ENCODE data around the gene SPEN. TPM values are rescaled to one million over a fixed set of nuclear protein-coding genes. Genes with fewer than 3 reads are reported as not detected.

The SPEN gene
- total and polyA plus RNA-seq, 2 of the 13 experiments (the other 11 are each of a cell fraction or from before 2014, with no cell fraction given) = 4.8 to 14.0 TPM

- TF ChIP-seq ZFP82 (CRISPR knock-in tag; IDR thresholded peaks at IDR 0.05; ENCODE audit: borderline replicate concordance) (0 out of 2 replicates have a peak, but pooled peaks have one; percentile 25), NFE2L1 (CRISPR knock-in tag; IDR thresholded peaks at IDR 0.05; ENCODE audit: borderline replicate concordance) (no peak), ZSCAN25 (CRISPR knock-in tag; IDR thresholded peaks at IDR 0.05) (no peak), ZNF740 (CRISPR knock-in tag; IDR thresholded peaks at IDR 0.05) (peak; percentile 72), CBX2 (IDR thresholded peaks at IDR 0.05; ENCODE audit: low read depth, low read length) (no peak), CBX2 (CRISPR knock-in tag; IDR thresholded peaks at IDR 0.05; ENCODE audit: low read depth) (no peak), ZNF24 (IDR thresholded peaks at IDR 0.05) (no peak), ZNF550 (CRISPR knock-in tag; IDR thresholded peaks at IDR 0.05; ENCODE audit: borderline replicate concordance) (no peak), ZNF333 (CRISPR knock-in tag; IDR thresholded peaks at IDR 0.05; ENCODE audit: borderline replicate concordance) (peak; percentile 61; the same call in 1 of the 2 replicates), PHF21A (CRISPR knock-in tag; IDR thresholded peaks at IDR 0.05) (peak; percentile 77), TCF7L2 (IDR thresholded peaks at IDR 0.05; ENCODE audit: low read depth, low read length) (peak; percentile 39; the same call in 1 of the 2 replicates), RCOR2 (CRISPR knock-in tag; IDR thresholded peaks at IDR 0.05) (no peak), SOX6 (IDR thresholded peaks at IDR 0.05) (no peak), SOX6 (CRISPR knock-in tag; IDR thresholded peaks at IDR 0.05) (peak; percentile 58; the same call in 1 of the 2 replicates), RNF219 (CRISPR knock-in tag; IDR thresholded peaks at IDR 0.05) (peak; percentile 55), ZSCAN29 (CRISPR knock-in tag; conservative IDR thresholded peaks at IDR 0.05) (no peak), ZNF660 (CRISPR knock-in tag; IDR thresholded peaks at IDR 0.05; ENCODE audit: borderline replicate concordance, low read depth) (no peak), JDP2 (CRISPR knock-in tag; IDR thresholded peaks at IDR 0.05; ENCODE audit: borderline replicate concordance) (no peak), TP53 (CRISPR knock-in tag; conservative IDR thresholded peaks at IDR 0.05) (peak; percentile 71; the same call in 1 of the 2 replicates), ZNF678 (CRISPR knock-in tag; IDR thresholded peaks at IDR 0.05) (no peak), ZNF335 (CRISPR knock-in tag; IDR thresholded peaks at IDR 0.05) (no peak; the same call in 1 of the 2 replicates), ZSCAN20 (CRISPR knock-in tag; IDR thresholded peaks at IDR 0.05; ENCODE audit: borderline replicate concordance) (peak; percentile 97), NR1H2 (CRISPR knock-in tag; IDR thresholded peaks at IDR 0.05; ENCODE audit: borderline replicate concordance, low read depth) (peak; percentile 74; the same call in 1 of the 2 replicates)
- TF ChIP-seq, protein P1, sequence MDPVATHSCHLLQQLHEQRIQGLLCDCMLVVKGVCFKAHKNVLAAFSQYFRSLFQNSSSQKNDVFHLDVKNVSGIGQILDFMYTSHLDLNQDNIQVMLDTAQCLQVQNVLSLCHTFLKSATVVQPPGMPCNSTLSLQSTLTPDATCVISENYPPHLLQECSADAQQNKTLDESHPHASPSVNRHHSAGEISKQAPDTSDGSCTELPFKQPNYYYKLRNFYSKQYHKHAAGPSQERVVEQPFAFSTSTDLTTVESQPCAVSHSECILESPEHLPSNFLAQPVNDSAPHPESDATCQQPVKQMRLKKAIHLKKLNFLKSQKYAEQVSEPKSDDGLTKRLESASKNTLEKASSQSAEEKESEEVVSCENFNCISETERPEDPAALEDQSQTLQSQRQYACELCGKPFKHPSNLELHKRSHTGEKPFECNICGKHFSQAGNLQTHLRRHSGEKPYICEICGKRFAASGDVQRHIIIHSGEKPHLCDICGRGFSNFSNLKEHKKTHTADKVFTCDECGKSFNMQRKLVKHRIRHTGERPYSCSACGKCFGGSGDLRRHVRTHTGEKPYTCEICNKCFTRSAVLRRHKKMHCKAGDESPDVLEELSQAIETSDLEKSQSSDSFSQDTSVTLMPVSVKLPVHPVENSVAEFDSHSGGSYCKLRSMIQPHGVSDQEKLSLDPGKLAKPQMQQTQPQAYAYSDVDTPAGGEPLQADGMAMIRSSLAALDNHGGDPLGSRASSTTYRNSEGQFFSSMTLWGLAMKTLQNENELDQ (CRISPR knock-in tag; IDR thresholded peaks at IDR 0.05; ENCODE audit: borderline replicate concordance) = no peak
- TF ChIP-seq, protein P2, sequence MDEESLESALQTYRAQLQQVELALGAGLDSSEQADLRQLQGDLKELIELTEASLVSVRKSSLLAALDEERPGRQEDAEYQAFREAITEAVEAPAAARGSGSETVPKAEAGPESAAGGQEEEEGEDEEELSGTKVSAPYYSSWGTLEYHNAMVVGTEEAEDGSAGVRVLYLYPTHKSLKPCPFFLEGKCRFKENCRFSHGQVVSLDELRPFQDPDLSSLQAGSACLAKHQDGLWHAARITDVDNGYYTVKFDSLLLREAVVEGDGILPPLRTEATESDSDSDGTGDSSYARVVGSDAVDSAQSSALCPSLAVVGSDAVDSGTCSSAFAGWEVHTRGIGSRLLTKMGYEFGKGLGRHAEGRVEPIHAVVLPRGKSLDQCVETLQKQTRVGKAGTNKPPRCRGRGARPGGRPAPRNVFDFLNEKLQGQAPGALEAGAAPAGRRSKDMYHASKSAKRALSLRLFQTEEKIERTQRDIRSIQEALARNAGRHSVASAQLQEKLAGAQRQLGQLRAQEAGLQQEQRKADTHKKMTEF (CRISPR knock-in tag; IDR thresholded peaks at IDR 0.05) = peak; percentile 83
Measured at GRCh38 chr1:15834406-15835204, 12.9 kb upstream of the SPEN start (continued).
